Heart right ventricle (tissue), 16 donors: ENCODE results near the gene UNC13C. TPM values are rescaled to one million over a fixed set of nuclear protein-coding genes. Genes with fewer than 3 reads are reported as not detected.
A peak's percentile ranks its signal among the peaks of the same experiment; 100 is the strongest.
"Not testable (repeated sequence)": the region's sequence is repeated elsewhere in the genome, so short reads cannot be mapped to it uniquely, and the experiment has no call there.

Source experiments
- ATAC-seq, 8 donors: fragments of 200-7000 bp; cut with Tn5 transposase; one replicate each; pipeline ENCODE4 v1.9.1; 2020; ENCODE audit warnings: mild to moderate bottlenecking in 8 of 8, moderate library complexity in 8 of 8, moderate number of reproducible peaks in 1 of 8
- DNase-seq, 2 donors: peaks; one replicate each; pipeline ENCODE4 v3.0.0-alpha.2; 2020
- H3K27ac ChIP-seq, 10 donors: fragments of 200-600 bp; sonication (generic) in 2 of 10; one replicate each; pipeline versions ENCODE4 v1.5.0 to v1.8.0; 2020 to 2022; ENCODE audit warnings: mild to moderate bottlenecking in 3 of 10
- H3K27me3 ChIP-seq, 7 donors: fragments of 200-600 bp; one replicate each; pipeline ENCODE4 v1.8.0; 2021 to 2022; ENCODE audit warnings: mild to moderate bottlenecking in 2 of 7
- H3K36me3 ChIP-seq, 9 donors: fragments of 200-600 bp; sonication (generic) in 1 of 9; one replicate each; pipeline versions ENCODE4 v1.5.0 to v1.8.0; 2020 to 2022; ENCODE audit warnings: mild to moderate bottlenecking in 2 of 9
- H3K4me1 ChIP-seq, 9 donors: fragments of 200-600 bp; sonication (generic) in 1 of 9; one replicate each; pipeline versions ENCODE4 v1.5.0 to v1.8.0; 2020 to 2022; ENCODE audit warnings: mild to moderate bottlenecking in 4 of 9
- H3K4me3 ChIP-seq, 10 donors: fragments of 200-600 bp; sonication (generic) in 2 of 10; one replicate each; pipeline versions ENCODE4 v1.5.0 to v1.8.0; 2020 to 2022; ENCODE audit warnings: mild to moderate bottlenecking in 7 of 10, moderate library complexity in 2 of 10
- H3K9me3 ChIP-seq, 11 donors: fragments of 200-600 bp in 10 of 11; sonication (generic) in 2 of 11; one replicate each; pipeline versions ENCODE4 v1.5.0 to v1.8.0; 2013 to 2022; ENCODE audit warnings: mild to moderate bottlenecking in 2 of 11, control low read depth in 1 of 11, moderate library complexity in 1 of 11
- WGBS, 2 donors: extraction: QIAGEN DNeasy Blood & Tissue Kit; methylation state at CpG; one replicate each; pipeline ENCODE4 v1.1.7; 2013; ENCODE audit warnings: inconsistent platforms in 1 of 2; 5-methylcytosine and 5-hydroxymethylcytosine counted together
- intact Hi-C, 10 donors: fragments of 100-400 bp; cut with DNase I; formaldehyde crosslinking; loops; one replicate each; pipeline versions ENCODE4 v1.11.1 to v1.14.2; 2022
- long read RNA-seq, 3 donors: library from polyadenylated mRNA; unstranded; transcript quantifications; one replicate each; pipeline ENCODE4 v2.0.0, GENCODE V29; 2020 to 2021
- polyA plus RNA-seq, 2 donors: library from polyadenylated mRNA; stranded (reverse); fragments of 200-250 nt; gene quantifications; one replicate each; pipeline ENCODE4 v1.2.3, GENCODE V29; 2013
- total RNA-seq, 10 donors: library from RNA; stranded (reverse); fragmentation: NEBNext Ultra II Directional in 3 of 10; extraction: Animal tissue kit (Norgen Biotek cat#: 25700) in 3 of 10; gene quantifications; one replicate each; pipeline versions ENCODE4 v1.2.1 to v1.2.4, GENCODE V29; 2021 to 2023
- TF ChIP-seq, protein P1 (sequence below), 9 donors: fragments of 200-600 bp; sonication (generic) in 2 of 9; IDR thresholded peaks; one replicate each; pipeline versions ENCODE4 v1.5.0 to v1.8.0; 2021 to 2022; ENCODE audit warnings: antibody characterized with exemption in 9 of 9, mild to moderate bottlenecking in 5 of 9, moderate library complexity in 1 of 9
- donor health status: Arrhythmogenic right ventricular cardiomyopathy.
- donor health status: ischemic (EF 13 %, LVEDD 7.1; RV severe dilation, severe dysfunction).
- donor health status: healthy with polysubstance abuse.
- donor health status: DM: no; HTN: yes; CAD: no.
- donor health status: DM: no; HTN: no; CAD: no.
- donor health status: ischemic (EF 25% LVEDD 6.9; RV normal size, moderate dysfunction).
- donor health status: ischemic (EF 25% LVEDD 5.7; RV mildly dilated, moderate dysfunction).
- donor health status: healthy.
- donor health status: DM: yes; HTN: yes; CAD: no.
- donor health status: Ischemic cardiomyopathy.
- donor health status: ischemic (EF 35%, LVEDD 5.7; RV mildly dilated, moderate dysfunction).
- donor health status: nonischemic (EF 11% LVEDD 7.7; RV severe dilation, severe dysfunction).
- donor health status: DM: yes; HTN: yes; CAD: no.
- donor health status: PGD.
- donor health status: ischemic (EF 29% LVEDD 5.4; RV normal size, mild dysfunction).
- donor health status: nonischemic (EF 23%, LVEDD 6.1; RV moderate dilation, normal function).

UNC13C gene
- total RNA-seq = under 1 TPM in 7 of 10 donors, not detected in 3; 0.04 to 0.85 (median 0.19) TPM
- polyA plus RNA-seq = not detected
- long read RNA-seq, donor 1 = 0 reads
- long read RNA-seq, donor 2 = 0 reads
- long read RNA-seq, donor 3 = 0 reads

DNA sequence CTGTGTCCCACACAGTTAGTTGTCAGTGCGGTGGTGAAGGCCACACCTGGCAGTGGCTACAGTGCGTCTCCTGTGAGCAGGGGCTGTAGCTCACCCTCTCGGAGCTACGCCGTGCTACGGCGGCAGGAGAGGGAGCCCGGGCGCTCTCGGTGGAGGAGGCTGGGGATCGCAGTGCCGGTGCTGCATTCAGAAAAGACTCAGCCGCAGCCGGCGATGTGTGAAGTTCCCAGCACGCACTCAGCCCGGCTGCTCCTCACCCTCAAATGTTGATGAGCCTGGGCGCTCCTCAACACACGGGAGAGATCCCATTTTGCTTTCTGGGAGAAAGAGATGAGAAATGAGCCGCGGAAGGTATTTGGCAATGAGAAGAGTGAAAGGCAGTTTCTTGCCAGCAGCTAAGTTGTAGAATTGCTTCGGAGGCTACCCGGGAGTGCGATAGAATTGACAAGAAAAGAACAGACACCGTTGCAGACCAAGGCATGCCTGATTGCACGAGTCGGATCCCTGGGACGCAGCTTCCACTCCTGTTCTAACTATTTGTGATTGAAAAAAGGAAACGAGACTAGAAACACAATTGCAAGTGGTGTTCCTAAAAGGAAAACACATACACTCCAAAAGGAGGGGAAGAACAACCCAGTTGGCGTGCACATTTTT lies at the start of gene UNC13C:
Gene UNC13C, plus strand, starts transcription at position 189 of the 654 bp plus-strand sequence. CDS start 34,463 bp downstream, outside the sequence.
- DNase-seq = peak; percentile 3 to 10
- peak within 1 kb of the TSS in 9 of 10 donors; percentile 7 to 51 (median 34) for H3K4me3 ChIP-seq
- H3K27me3 ChIP-seq = peaks cover 0 to 39% (median 20%) of the 10 kb centered on the region in 7 donors
- H3K9me3 ChIP-seq = peaks cover 0 to 6% (median 0%) of the 10 kb centered on the region in 11 donors
- TF ChIP-seq, protein P1, sequence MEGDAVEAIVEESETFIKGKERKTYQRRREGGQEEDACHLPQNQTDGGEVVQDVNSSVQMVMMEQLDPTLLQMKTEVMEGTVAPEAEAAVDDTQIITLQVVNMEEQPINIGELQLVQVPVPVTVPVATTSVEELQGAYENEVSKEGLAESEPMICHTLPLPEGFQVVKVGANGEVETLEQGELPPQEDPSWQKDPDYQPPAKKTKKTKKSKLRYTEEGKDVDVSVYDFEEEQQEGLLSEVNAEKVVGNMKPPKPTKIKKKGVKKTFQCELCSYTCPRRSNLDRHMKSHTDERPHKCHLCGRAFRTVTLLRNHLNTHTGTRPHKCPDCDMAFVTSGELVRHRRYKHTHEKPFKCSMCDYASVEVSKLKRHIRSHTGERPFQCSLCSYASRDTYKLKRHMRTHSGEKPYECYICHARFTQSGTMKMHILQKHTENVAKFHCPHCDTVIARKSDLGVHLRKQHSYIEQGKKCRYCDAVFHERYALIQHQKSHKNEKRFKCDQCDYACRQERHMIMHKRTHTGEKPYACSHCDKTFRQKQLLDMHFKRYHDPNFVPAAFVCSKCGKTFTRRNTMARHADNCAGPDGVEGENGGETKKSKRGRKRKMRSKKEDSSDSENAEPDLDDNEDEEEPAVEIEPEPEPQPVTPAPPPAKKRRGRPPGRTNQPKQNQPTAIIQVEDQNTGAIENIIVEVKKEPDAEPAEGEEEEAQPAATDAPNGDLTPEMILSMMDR (IDR thresholded peaks at IDR 0.05) = no peak
- no peaks in the 10 kb centered on the region for H3K36me3 ChIP-seq
- peaks cover 0 to 12% (median 0%) of the 10 kb centered on the region in 9 donors for H3K4me1 ChIP-seq
- WGBS, 2 donors = 1 to 2% methylated on average over 30 of the region's 30 CpGs
- peak in 6 of 8 donors; percentile 44 to 62 (median 50) for ATAC-seq
- intact Hi-C loops = no loop called here
- no peak within 1 kb of the TSS for H3K27ac ChIP-seq

DNA sequence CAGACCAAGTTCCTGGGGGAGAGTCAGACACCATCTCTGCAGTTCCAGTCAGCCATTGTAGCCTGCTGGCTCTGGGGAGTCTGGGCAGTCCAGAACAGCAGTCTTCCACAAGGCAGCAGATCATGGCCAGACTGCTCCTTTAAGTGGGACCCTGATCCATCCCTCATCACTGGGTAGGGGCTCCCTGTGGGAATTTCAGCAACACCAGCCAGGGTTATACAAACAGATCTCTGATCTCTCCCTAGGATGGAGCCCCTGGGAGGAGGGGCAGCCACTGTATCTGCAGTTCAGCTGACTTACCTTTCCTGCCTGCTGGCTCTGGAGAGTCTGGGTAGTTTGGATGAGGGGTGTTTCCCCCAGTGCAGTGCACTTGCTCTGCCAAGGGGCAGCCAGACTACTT lies 42.1 kb upstream of the UNC13C start:
- Histone ChIP-seq H3K4me3 (no peak overlapping the region), H3K27ac (no peak overlapping the region), H3K36me3 (no peaks in the 10 kb centered on the region), H3K27me3 (no peaks in the 10 kb centered on the region), H3K9me3 (peaks cover 0 to 54% (median 12%) of the 10 kb centered on the region in 11 donors), H3K4me1 (no peaks in the 10 kb centered on the region)
- TF ChIP-seq, protein P1 (IDR thresholded peaks at IDR 0.05) = no peak
- intact Hi-C loops = no loop called here
- ATAC-seq = no peak
- DNase-seq = no peak

DNA sequence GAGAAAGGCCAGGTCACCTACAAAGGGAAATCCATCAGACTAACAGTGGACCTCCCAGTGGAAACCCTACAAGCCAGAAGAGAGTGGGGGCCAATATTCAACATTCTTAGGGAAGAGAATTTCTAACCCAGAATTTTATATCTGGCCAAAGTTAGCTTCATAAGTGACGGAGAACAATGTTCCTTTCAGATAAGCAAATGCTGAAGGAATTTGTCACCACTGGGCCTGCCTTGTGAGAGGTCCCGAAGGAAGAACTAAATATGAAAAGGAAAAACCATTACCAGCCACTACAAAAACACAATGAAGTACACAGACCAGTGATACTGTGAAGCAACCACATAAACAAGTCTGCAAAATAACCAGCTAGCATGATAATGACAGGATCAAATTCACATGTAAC lies 40.6 kb upstream of the UNC13C start:
- H3K4me3 ChIP-seq, H3K36me3 ChIP-seq, ATAC-seq, H3K27me3 ChIP-seq, intact Hi-C loops, DNase-seq, H3K27ac ChIP-seq, H3K4me1 ChIP-seq: not testable (repeated sequence)
- WGBS, 2 donors = 64 to 71% methylated on average over 2 of the region's 2 CpGs
- H3K9me3 ChIP-seq = peaks cover 0 to 63% (median 12%) of the 10 kb centered on the region in 11 donors

DNA sequence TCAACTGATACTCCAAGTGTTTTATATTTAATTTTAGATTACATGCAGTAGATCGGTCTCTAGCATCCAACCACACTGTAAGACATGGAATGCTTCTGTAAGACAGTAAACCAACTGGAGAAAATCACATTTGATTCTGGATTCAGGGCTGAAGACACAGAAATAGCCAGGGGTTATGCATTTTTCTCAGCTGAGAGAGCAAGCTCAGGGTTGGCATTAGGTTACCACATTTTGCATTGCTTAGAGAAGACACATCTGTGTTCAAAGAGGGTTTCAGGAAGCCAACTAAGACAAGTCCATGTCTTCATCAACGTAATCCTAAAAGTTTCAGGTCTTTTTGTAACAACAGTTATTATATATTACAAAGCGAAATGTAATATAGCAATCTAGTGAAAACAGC lies 27.7 kb upstream of the UNC13C start:
- ATAC-seq = no peak
- intact Hi-C loops = no loop called here
- TF ChIP-seq, protein P1 (IDR thresholded peaks at IDR 0.05) = no peak

DNA sequence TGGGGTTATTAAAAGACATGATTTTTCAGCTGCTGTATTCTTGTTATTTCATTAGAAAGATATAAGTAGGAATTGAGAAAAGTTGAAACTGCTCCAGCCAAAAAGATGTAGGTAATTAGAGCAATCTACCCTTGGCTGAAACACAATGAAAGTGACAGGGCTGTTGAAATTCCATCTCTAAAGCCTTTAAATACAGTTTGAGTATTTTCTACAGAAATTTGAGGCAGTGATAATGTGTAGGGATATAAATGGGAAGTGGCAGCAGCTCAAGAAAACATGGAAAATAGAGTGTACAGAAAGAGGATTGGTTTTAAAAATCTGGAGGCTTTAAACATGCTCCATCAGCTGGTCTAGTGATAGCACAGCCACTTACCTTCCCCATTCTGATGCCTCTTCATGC lies 22.8 kb upstream of the UNC13C start:
- Histone ChIP-seq H3K27me3 (peaks cover 0 to 11% (median 0%) of the 10 kb centered on the region in 7 donors), H3K36me3 (no peaks in the 10 kb centered on the region), H3K4me3 (no peak overlapping the region), H3K27ac (no peak overlapping the region), H3K4me1 (no peaks in the 10 kb centered on the region), H3K9me3 (no peaks in the 10 kb centered on the region)
- TF ChIP-seq, protein P1 (IDR thresholded peaks at IDR 0.05) = no peak
- intact Hi-C loops = no loop called here
- DNase-seq (no peak), ATAC-seq (no peak)

More for the DNA sequence above, 27.7 kb upstream of the UNC13C start:
- Histone ChIP-seq H3K9me3 (peaks cover 0 to 21% (median 0%) of the 10 kb centered on the region in 11 donors), H3K4me1 (no peaks in the 10 kb centered on the region), H3K36me3 (no peaks in the 10 kb centered on the region), H3K27me3 (peaks cover 0 to 3% (median 0%) of the 10 kb centered on the region in 7 donors), H3K4me3 (no peak overlapping the region), H3K27ac (no peak overlapping the region)
- WGBS, 2 donors = 83 to 86% methylated on average over 3 of the region's 3 CpGs
- no peak for DNase-seq
